Left cardiac atrium (tissue), 4 donors: ENCODE results near the gene EBI3. TPM values are rescaled to one million over a fixed set of nuclear protein-coding genes. Genes with fewer than 3 reads are reported as not detected.
"Not testable (repeated sequence)": the region's sequence is repeated elsewhere in the genome, so short reads cannot be mapped to it uniquely, and the experiment has no call there.

Experiments used
- ATAC-seq, 2 donors: fragments of 200-7000 bp; cut with Tn5 transposase; one replicate each; pipeline ENCODE4 v1.9.1; 2020; ENCODE audit warnings: mild to moderate bottlenecking in 2 of 2, moderate library complexity in 2 of 2
- DNase-seq: peaks from one replicate; pipeline ENCODE4 v3.0.0-alpha.2; 2020
- intact Hi-C, 2 donors: fragments of 100-400 bp; cut with DNase I; formaldehyde crosslinking; loops; one replicate each; pipeline versions ENCODE4 v1.14.1 to v1.15.1; 2022 to 2023
- long read RNA-seq: library from polyadenylated mRNA; unstranded; transcript quantifications from one replicate; pipeline ENCODE4 v2.0.0, GENCODE V29; 2021
- total RNA-seq, 2 donors: library from RNA; stranded (reverse); fragmentation: NEBNext Ultra II Directional; extraction: Animal tissue kit (Norgen Biotek cat#: 25700); gene quantifications; one replicate each; pipeline ENCODE4 v1.2.1, GENCODE V29; 2021
- donor health status: DM: no; HTN: yes; CAD: no.
- donor health status: DM: no; HTN: yes; CAD: no; lungs with severe emphysema.
- donor health status: DM: yes; HTN: yes; CAD: no.
- donor health status: Dilated cardiomyopathy.

Gene EBI3
- 1 to 10 TPM; 1.2 TPM for total RNA-seq
- long read RNA-seq = 0 reads

GRCh38 chr19:4229179-4229931 lies at the start of gene EBI3:
Gene EBI3, plus strand, starts transcription at chr19:4229523. Its CDS starts 28 bp downstream, at chr19:4229551.
- intact Hi-C loops = no loop called here
- DNase-seq (no peak), ATAC-seq (peak; percentile 27 to 36)

GRCh38 chr19:4181053-4181508 lies 48.2 kb upstream of the EBI3 start:
- DNase-seq (no peak), ATAC-seq (no peak)
- intact Hi-C loops = loop anchor here in 1 of 2 donors (5.0 to 10.0 kb wide), 2 partner anchors 39 to 196 kb away; partner anchors contain the start of gene EEF2

GRCh38 chr19:4182084-4182810 lies 47.1 kb upstream of the EBI3 start, which contains the start of the genes ANKRD24 and SIRT6:
Gene ANKRD24, plus strand, starts transcription at chr19:4182689. Its CDS starts 3,737 bp downstream, at chr19:4186426.
Gene SIRT6, minus strand, starts transcription at chr19:4182563. Its CDS starts 24 bp downstream, at chr19:4182539.
- ATAC-seq (peak; percentile 97), DNase-seq (peak; percentile 96)
- intact Hi-C loops = loop anchor here in 1 of 2 donors (5.0 to 10.0 kb wide), 2 partner anchors 40 to 197 kb away; partner anchors contain the start of gene EEF2

GRCh38 chr19:4183967-4184717 lies 45.2 kb upstream of the EBI3 start:
- DNase-seq = no peak
- no peak for ATAC-seq
- intact Hi-C loops = loop anchor here in 1 of 2 donors (5.0 to 10.0 kb wide), 2 partner anchors 42 to 199 kb away; partner anchors contain the start of gene EEF2

GRCh38 chr19:4184718-4185352 lies 44.5 kb upstream of the EBI3 start:
- DNase-seq (no peak), ATAC-seq (no peak)
- intact Hi-C loops = loop anchor here in 1 of 2 donors (5.0 to 10.0 kb wide), 2 partner anchors 43 to 200 kb away; partner anchors contain the start of gene EEF2

GRCh38 chr19:4185413-4186086 lies 43.8 kb upstream of the EBI3 start:
- intact Hi-C loops = loop anchor here in 1 of 2 donors (10.0 kb wide), 1 partner anchor 201 kb away; the partner anchor contains the start of gene EEF2
- DNase-seq = no peak
- ATAC-seq = no peak

GRCh38 chr19:4186087-4186993 lies 43.0 kb upstream of the EBI3 start:
- peak in 1 of 2 donors; percentile 58 for ATAC-seq
- peak; percentile 70 for DNase-seq
- intact Hi-C loops = loop anchor here in 1 of 2 donors (10.0 kb wide), 1 partner anchor 202 kb away; the partner anchor contains the start of gene EEF2

- ATAC-seq (no peak), DNase-seq (no peak)
- intact Hi-C loops = loop anchor here in 1 of 2 donors (10.0 kb wide), 1 partner anchor 203 kb away; the partner anchor contains the start of gene EEF2
These were observed 41.8 kb upstream of the EBI3 start for GRCh38 chr19:4187313-4188122.

GRCh38 chr19:4189641-4190040 lies 39.7 kb upstream of the EBI3 start:
- ATAC-seq (no peak), DNase-seq (no peak)
- intact Hi-C loops = loop anchor here in 1 of 2 donors (10.0 kb wide), 1 partner anchor 205 kb away; the partner anchor contains the start of gene EEF2

GRCh38 chr19:4192537-4192936 lies 36.8 kb upstream of the EBI3 start:
- ATAC-seq, DNase-seq, intact Hi-C loops: not testable (repeated sequence)

GRCh38 chr19:4194353-4194752 lies 35.0 kb upstream of the EBI3 start:
- DNase-seq = no peak
- intact Hi-C loops = no loop called here
- no peak for ATAC-seq

- intact Hi-C loops = no loop called here
These were observed 33.3 kb upstream of the EBI3 start for GRCh38 chr19:4196009-4196408.

GRCh38 chr19:4196587-4197148 lies 32.7 kb upstream of the EBI3 start:
- no peak for ATAC-seq
- no peak for DNase-seq
- intact Hi-C loops = no loop called here

More at GRCh38 chr19:4196009-4196408, 33.3 kb upstream of the EBI3 start:
- DNase-seq (no peak), ATAC-seq (no peak)

- DNase-seq (no peak), ATAC-seq (no peak)
- intact Hi-C loops = no loop called here
These were observed 32.1 kb upstream of the EBI3 start for GRCh38 chr19:4197228-4197624.
